DOHH2 (cell line): ENCODE data around the gene CDC25C.

Experiments
- H3F3A ChIP-seq: fragments of 200-600 bp; sonication (generic), shearing (Covaris generic); 2 replicates; pipeline ENCODE4 v1.6.0; 2016; ENCODE audit warnings: antibody characterized with exemption, mild to moderate bottlenecking; ENCODE audit not compliant: control insufficient read depth, insufficient read depth
- H3K27ac ChIP-seq: fragments of 200-600 bp; sonication (generic); 2 replicates; pipeline ENCODE4 v1.5.1; 2014; ENCODE audit warnings: low read depth, mild to moderate bottlenecking, low read length, moderate library complexity
- H3K27me3 ChIP-seq: fragments of 200-600 bp; sonication (generic); 2 replicates; pipeline ENCODE4 v1.6.1; 2014; ENCODE audit warnings: mild to moderate bottlenecking, low read length, mixed read lengths; ENCODE audit not compliant: control insufficient read depth
- H3K36me3 ChIP-seq: fragments of 200-600 bp; sonication (generic); 2 replicates; pipeline ENCODE4 v1.6.1; 2014; ENCODE audit warnings: mild to moderate bottlenecking, low read length, moderate library complexity, mixed read lengths; ENCODE audit not compliant: control insufficient read depth
- H3K4me1 ChIP-seq: fragments of 200-600 bp; sonication (generic); 2 replicates; pipeline ENCODE4 v1.6.1; 2014; ENCODE audit warnings: mild to moderate bottlenecking, low read length, mixed read lengths; ENCODE audit not compliant: control insufficient read depth
- H3K4me2 ChIP-seq: fragments of 200-600 bp; sonication (generic); 2 replicates; pipeline ENCODE4 v1.6.0; 2014; ENCODE audit warnings: mild to moderate bottlenecking, low read length, moderate library complexity
- H3K4me3 ChIP-seq: fragments of 200-600 bp; sonication (generic); 2 replicates; pipeline ENCODE4 v1.5.1; 2014; ENCODE audit warnings: mild to moderate bottlenecking, low read length, mixed read lengths
- H3K79me2 ChIP-seq: fragments of 200-600 bp; sonication (generic); 2 replicates; pipeline ENCODE4 v1.6.1; 2014; ENCODE audit warnings: mild to moderate bottlenecking, low read length, mixed read lengths; ENCODE audit not compliant: control insufficient read depth
- H3K9me2 ChIP-seq: fragments of 200-600 bp; sonication (generic); replicated peaks from 2 replicates; pipeline ENCODE4 v1.6.1; 2014; ENCODE audit warnings: mild to moderate bottlenecking, low read length, mixed read lengths; ENCODE audit not compliant: control insufficient read depth
- H3K9me3 ChIP-seq: fragments of 200-600 bp; sonication (generic); 2 replicates; pipeline ENCODE4 v1.6.1; 2014; ENCODE audit warnings: antibody characterized with exemption, low read length, mixed read lengths; ENCODE audit not compliant: control insufficient read depth, insufficient read depth
- H4K20me1 ChIP-seq: fragments of 200-600 bp; sonication (generic); 2 replicates; pipeline ENCODE4 v1.6.0; 2014; ENCODE audit warnings: low read depth, mild to moderate bottlenecking, antibody characterized with exemption, low read length, moderate library complexity; ENCODE audit not compliant: control insufficient read depth, insufficient read depth
- EZH2phosphoT487 ChIP-seq: fragments of 200-600 bp; sonication (generic); IDR thresholded peaks from 2 replicates; pipeline ENCODE4 v1.6.1; 2017; ENCODE audit warnings: borderline replicate concordance, mild to moderate bottlenecking, antibody characterized with exemption, low read length, moderate library complexity, mixed read lengths
- TF ChIP-seq, protein P1 (sequence below): fragments of 200-600 bp; sonication (generic); IDR thresholded peaks from one replicate; pipeline ENCODE4 v1.5.1; 2014; ENCODE audit warnings: antibody characterized with exemption, mild to moderate bottlenecking, low read depth, low read length; ENCODE audit not compliant: poor library complexity, severe bottlenecking

CDC25C gene

DNA sequence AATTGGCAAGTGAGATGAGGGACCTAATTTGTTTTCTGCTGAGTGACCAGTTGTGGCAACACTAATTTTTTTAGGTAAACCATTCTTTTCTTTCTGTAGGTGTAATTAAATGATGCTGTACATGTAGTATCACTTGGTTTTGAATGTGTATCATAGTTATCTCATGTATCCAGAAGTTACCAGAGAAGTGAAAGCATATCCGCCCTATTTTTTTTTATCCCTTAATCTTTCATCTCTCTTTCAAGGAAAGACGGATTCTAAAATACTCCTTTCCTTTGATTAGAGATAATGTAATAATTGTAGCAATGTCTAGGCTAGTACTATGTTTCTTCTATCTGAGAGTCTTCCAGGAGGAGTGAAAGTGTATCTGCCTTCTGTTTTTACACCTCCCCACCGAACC, 28.0 kb upstream of the CDC25C start:
- peaks cover 24% of the 10 kb centered on the region for H3K36me3 ChIP-seq
- H3K9me2 ChIP-seq: no peaks in the 10 kb centered on the region
- H4K20me1 ChIP-seq: peaks cover 12% of the 10 kb centered on the region
- no peak overlapping the region for H3K4me2 ChIP-seq
- H3K4me3 ChIP-seq: no peak overlapping the region
- no peaks in the 10 kb centered on the region for H3K9me3 ChIP-seq
- peaks cover 12% of the 10 kb centered on the region for H3K4me1 ChIP-seq
- no peaks in the 10 kb centered on the region for H3K27me3 ChIP-seq
- no peak overlapping the region for H3K27ac ChIP-seq
- TF ChIP-seq, protein P1, sequence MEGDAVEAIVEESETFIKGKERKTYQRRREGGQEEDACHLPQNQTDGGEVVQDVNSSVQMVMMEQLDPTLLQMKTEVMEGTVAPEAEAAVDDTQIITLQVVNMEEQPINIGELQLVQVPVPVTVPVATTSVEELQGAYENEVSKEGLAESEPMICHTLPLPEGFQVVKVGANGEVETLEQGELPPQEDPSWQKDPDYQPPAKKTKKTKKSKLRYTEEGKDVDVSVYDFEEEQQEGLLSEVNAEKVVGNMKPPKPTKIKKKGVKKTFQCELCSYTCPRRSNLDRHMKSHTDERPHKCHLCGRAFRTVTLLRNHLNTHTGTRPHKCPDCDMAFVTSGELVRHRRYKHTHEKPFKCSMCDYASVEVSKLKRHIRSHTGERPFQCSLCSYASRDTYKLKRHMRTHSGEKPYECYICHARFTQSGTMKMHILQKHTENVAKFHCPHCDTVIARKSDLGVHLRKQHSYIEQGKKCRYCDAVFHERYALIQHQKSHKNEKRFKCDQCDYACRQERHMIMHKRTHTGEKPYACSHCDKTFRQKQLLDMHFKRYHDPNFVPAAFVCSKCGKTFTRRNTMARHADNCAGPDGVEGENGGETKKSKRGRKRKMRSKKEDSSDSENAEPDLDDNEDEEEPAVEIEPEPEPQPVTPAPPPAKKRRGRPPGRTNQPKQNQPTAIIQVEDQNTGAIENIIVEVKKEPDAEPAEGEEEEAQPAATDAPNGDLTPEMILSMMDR: no peak
- TF ChIP-seq EZH2phosphoT487: no peak
- H3F3A ChIP-seq: no peaks in the 10 kb centered on the region
- peaks cover 95% of the 10 kb centered on the region for H3K79me2 ChIP-seq

DNA sequence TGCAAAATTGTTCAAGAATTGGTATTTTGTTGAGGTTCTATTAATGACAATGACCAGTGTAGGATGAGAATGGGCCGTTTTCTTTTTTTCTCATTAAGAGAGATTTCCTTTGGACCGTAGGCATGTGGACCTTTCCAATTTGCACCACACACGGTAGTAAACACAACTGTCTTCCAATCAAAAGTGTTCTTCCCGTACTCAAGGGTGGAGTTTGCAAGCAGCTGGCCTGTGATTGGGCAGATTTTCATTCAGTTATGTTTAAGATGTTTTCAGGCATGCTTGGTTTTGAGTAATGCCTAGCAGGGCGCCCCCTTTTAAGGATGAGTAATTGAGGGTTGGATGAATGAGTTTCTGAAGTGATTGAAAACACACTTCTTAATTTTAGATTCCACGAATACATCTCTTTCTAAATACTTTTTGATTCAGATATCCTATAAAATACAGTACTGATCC, 23.3 kb upstream of the CDC25C start:
- Histone ChIP-seq H4K20me1 (peaks cover 13% of the 10 kb centered on the region), H3F3A (peaks cover 10% of the 10 kb centered on the region; the same call in 1 of the 2 replicates), H3K4me1 (peaks cover 18% of the 10 kb centered on the region), H3K4me3 (peak overlapping the region; percentile 98), H3K9me3 (peaks cover 6% of the 10 kb centered on the region; the same call in 1 of the 2 replicates), H3K4me2 (peak overlapping the region; percentile 83), H3K79me2 (peaks cover 72% of the 10 kb centered on the region), H3K27me3 (no peaks in the 10 kb centered on the region), H3K9me2 (no peaks in the 10 kb centered on the region), H3K27ac (no peak overlapping the region), H3K36me3 (peaks cover 45% of the 10 kb centered on the region)
- TF ChIP-seq, protein P1: no peak
- no peak for TF ChIP-seq EZH2phosphoT487

DNA sequence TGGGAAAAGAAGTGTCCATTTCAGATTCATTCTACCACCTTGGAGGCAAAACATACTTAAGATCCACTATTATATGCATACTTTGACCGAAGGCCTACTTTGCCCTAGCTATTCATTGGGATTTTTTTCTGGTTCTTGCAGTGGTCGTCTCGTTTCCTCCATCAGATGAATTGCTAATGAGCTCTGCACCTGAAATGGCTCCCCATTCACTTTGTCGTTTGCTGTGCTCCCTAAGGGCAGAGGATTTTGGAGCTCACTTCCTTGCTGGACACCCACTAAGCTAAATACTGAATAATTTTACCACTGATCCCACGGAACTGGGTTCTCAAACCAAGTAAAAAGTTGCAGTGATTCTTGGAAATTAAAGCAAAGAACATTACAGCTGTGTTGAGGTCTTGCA, 22.8 kb upstream of the CDC25C start:
- Histone ChIP-seq H3K4me1 (peaks cover 18% of the 10 kb centered on the region), H3K36me3 (peaks cover 49% of the 10 kb centered on the region), H3K9me3 (peaks cover 6% of the 10 kb centered on the region; the same call in 1 of the 2 replicates), H3K27ac (no peak overlapping the region; the same call in 1 of the 2 replicates), H3K4me3 (peak overlapping the region; percentile 98), H3K27me3 (no peaks in the 10 kb centered on the region), H3K9me2 (no peaks in the 10 kb centered on the region), H3K79me2 (peaks cover 67% of the 10 kb centered on the region), H4K20me1 (peaks cover 13% of the 10 kb centered on the region), H3K4me2 (peak overlapping the region; percentile 83), H3F3A (peaks cover 10% of the 10 kb centered on the region; the same call in 1 of the 2 replicates)
- TF ChIP-seq EZH2phosphoT487: no peak
- TF ChIP-seq, protein P1: no peak
